Mammary epithelial cell (primary cell): ENCODE data around the gene SLC25A48.

Source experiments
- CTCF ChIP-seq, 2 donors: IDR thresholded peaks in 1 of 2; conservative IDR thresholded peaks in 1 of 2; 2 replicates each; pipeline ENCODE4 v1.5.1; 2011 to 2012; ENCODE audit warnings: inconsistent platforms in 2 of 2, low read length in 2 of 2, mild to moderate bottlenecking in 2 of 2, control low read depth in 1 of 2, low read depth in 1 of 2; ENCODE audit not compliant: insufficient read depth in 1 of 2; ENCODE audit errors: extremely low read depth in 1 of 2
- EZH2 ChIP-seq: IDR thresholded peaks from 2 replicates; pipeline ENCODE4 v1.6.1; 2012; ENCODE audit warnings: low read length, inconsistent platforms, borderline replicate concordance

- TF ChIP-seq CTCF (conservative IDR thresholded peaks at IDR 0.05 in 1 of 2, IDR thresholded peaks at IDR 0.05 in 1 of 2; ENCODE audit: extremely low read depth in 1 of 2, insufficient read depth in 1 of 2, low read depth in 1 of 2, low read length in 2 of 2) (no peak), EZH2 (no peak)
These were observed 17.7 kb downstream of the SLC25A48 start for GRCh38 chr5:135851915-135852845.
